Activated effector memory CD4-positive, alpha-beta T cell treated with anti-CD3 and anti-CD28 coated beads, Interleukin-2, amount 50 U/mL, for 16 hours (primary cell): ENCODE measurements around the gene GPRC5B.

Source experiments
- DNase-seq: peaks from one replicate; pipeline ENCODE4 v3.0.0-alpha.2; 2020

The GPRC5B gene

DNA sequence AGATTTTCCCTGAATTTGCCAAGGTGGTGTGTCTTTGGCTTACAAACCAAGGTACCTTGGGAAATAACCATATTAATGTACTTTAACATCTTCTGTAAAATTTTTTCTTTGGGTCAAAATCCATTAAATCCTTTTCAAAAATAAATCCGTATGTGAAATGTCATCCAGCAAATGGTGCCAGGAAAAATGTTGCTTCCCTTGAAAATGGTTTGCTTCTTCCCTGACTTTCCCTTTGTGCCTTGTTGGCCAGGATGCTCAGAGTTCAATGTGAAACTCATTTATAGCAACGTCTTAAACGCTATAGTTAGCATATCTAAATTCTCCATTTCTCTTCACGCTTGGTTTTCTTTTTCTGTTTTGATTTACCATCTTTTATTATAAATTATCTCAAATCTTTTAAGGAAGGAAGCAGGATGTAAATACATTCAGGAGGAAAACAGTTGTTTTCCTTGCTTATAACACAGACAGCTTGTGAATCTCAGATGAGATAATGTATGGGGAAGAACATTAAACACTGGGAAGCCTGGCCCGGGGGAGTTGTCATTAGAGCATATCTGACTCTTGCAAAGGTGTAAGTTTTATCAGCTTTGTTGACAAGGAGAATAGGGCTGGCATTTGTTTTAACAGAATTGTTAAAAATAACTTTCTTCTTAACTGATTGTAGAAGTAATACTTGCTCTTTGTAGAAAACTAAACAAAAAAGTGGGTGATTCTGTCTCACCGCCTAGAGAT is 42.1 kb downstream of the GPRC5B start:
- DNase-seq = no peak

- no peak for DNase-seq
Observed at GRCh38 chr16:19841184-19841583, 43.5 kb downstream of the GPRC5B start.

DNA sequence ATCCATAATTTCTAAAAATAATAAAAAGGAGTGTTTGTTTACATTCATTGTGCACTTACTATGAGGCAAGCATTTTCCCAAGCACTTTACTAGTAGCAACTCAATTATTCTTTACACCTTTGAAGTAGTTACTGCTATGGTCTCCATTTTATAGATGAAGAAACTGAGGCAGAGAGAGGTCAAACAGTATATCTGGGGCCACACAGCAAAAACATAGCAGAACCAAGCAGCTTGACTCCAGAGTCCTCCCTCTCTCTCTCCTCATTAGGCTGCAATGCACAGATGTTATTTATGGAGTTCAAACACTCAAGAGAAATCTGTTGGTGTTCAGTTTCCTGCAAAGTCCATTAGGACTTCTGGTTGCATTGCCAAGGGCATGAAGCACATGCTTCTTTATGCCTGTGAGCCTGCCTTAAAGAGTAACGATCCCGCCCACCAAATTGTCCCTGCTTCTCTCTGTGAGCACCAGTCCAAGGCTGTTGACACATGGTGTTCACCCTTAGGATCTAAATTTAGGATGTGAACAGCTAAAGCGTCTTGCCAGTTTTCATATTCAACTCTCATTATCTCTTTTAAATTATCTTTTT is 44.0 kb downstream of the GPRC5B start:
- no peak for DNase-seq

DNA sequence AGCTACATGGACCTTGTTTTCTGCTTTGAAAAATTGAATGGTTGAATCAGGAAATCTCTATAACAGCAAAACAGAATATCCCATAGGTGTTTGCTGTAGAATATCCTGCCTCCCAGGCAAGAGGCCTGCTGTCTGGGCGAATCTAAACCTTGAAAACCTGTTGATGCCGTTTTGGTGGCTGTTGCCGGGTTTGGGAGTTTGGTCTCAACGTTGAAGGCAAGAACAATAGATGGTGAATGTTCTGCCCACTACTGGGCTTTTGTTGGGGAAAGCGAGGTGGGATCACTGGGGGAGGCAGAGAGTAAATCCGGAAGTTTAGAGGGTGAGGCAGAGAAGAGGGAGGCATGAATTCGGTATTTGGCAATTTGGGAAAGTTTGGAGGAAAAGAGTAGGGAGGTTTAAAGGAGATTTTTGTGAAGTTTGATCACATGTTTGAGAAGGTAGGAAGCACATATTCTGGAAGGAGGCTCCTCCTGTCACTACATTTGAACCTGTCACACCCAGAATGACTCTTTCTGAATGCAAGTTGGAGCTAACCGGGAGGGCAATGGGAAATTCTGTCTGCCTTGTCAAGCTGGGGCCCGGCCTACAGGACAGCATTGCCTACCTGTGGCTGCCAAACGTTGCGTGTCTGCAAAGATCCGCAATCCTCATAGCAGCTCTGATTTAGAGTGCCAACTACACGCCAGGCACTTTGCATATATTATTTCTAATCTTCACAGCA is 46.5 kb downstream of the GPRC5B start:
- no peak for DNase-seq

GRCh38 chr16:19837331-19837980 is 47.2 kb downstream of the GPRC5B start:
- DNase-seq = no peak

DNA sequence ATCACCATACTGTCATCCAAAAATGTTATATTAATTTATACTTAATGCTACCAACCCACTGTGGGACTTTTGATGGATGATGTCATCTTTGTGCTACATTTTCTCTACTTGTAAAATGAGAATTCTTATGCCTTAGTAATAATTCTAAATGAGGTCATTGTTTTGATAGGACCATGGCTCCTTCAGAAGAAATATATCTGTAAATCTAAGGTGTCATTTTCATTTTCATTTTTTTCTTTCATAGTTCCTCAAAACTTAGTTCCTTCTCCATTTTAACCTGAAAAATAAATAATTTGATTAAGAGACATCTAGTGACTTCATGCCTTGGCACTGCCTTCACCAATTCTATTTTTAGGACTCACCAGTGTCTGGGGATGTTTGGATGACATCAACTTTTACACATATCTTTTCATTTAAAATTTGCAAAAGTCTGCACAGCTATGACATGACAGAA is 48.7 kb downstream of the GPRC5B start:
- no peak for DNase-seq

DNA sequence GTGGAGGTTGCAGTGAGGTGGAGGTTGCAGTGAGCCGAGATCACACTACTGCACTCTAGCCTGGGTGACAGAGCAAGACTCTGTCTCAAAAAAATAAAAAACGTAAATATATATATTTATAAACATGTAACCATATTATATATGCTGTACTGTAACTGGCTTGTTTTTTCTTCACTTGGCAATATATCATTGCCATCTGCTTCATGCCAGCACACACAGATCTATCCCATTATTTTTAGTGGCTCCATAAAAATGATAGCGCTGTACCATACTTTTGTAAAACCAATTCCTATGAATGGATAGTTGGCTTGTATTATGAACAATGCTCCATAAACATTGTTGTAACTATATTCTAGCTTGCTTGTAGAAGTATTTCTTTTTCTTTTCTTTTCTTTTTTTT is 49.5 kb downstream of the GPRC5B start:
- DNase-seq = no peak

DNA sequence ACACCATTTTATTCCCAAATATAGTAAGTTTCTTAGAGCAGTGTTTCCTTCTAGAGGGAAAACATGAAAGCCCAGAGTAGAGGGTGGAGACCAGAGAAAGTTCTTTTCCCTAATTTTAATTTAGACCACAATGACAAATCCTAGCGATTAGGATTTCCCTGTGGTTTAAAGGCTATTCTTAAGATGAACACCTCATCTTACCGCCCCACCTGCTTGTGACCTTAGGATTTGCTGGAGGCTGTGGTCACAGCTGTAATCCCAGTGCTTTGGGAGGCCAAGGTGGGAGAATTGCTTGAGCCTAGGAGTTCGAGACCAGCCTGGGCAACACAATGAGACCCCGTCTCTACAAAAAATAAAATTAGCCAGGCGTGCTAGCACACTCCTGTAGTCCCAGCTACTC is 51.1 kb downstream of the GPRC5B start:
- DNase-seq = no peak

DNA sequence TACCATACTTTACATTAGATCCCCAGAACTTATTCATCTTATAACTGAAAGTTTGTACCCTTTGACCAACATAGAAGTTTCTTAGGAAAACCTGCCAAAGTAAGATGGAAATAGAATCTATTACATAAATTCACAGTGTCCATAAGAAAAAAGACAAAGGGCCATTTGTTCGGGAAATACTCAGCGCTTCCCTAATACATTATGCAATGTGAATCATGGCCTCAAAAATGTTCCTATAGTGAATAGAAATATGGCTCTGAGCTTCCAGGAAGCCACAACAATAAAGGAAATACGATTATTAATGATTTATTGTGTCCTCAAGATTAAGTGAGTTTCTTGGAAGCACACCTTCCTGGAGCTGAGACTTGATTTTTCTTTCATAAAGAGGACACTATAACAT is 51.5 kb downstream of the GPRC5B start:
- no peak for DNase-seq

- DNase-seq = no peak
Observed at GRCh38 chr16:19831678-19832077, 53.0 kb downstream of the GPRC5B start.

- DNase-seq = no peak
Observed at GRCh38 chr16:19830902-19831560, 53.6 kb downstream of the GPRC5B start.

GRCh38 chr16:19829844-19830692 is 54.6 kb downstream of the GPRC5B start:
- DNase-seq = no peak

DNA sequence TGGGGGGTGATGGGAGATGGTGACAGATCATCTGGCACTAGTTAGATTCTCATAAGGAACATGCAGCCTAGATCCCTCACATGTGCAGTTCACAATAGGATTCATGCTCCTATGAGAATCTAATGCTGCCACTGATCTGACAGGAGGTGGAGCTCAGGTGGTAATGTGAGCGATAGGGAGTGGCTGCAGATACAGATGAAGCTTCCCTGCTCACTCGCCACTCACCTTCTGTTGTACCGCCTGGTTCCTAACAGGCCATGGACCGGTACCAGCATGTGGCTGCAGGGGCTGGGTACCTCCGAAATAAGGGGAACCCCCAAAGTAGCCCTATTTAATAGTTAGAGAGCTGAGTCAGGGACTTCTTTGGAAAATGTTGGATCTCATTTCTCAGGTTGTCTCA is 60.4 kb downstream of the GPRC5B start:
- no peak for DNase-seq

- DNase-seq = no peak
Observed at GRCh38 chr16:19823322-19823721, 61.3 kb downstream of the GPRC5B start.

GRCh38 chr16:19822533-19822932 is 62.1 kb downstream of the GPRC5B start:
- no peak for DNase-seq

- DNase-seq = no peak
Observed at GRCh38 chr16:19817875-19818274, 66.8 kb downstream of the GPRC5B start.

GRCh38 chr16:19817122-19817521 is 67.5 kb downstream of the GPRC5B start:
- DNase-seq = no peak

DNA sequence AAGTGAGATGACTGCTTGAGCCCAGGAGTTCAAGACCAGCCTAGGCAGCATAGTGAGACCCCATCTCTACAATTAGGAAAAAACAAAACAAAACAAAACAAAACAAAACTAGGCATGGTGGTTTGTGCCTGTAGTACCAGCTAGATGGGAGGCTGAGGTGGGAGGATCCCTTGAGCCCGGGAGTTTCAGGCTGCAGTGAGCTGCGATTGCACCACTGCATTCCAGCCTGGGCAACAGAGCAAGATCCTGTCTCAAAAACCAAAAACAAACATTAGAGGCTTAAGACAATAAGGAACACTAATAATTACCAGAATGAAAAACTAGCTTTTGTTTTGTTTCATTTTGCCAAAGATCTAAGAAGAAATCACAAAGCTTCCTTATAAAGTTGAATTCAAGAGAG is 69.2 kb downstream of the GPRC5B start:
- DNase-seq = no peak

- DNase-seq = no peak
Observed at GRCh38 chr16:19812986-19813385, 71.7 kb downstream of the GPRC5B start.

GRCh38 chr16:19810817-19811731 is 73.6 kb downstream of the GPRC5B start:
- no peak for DNase-seq

GRCh38 chr16:19809693-19810092 is 75.0 kb downstream of the GPRC5B start:
- DNase-seq = no peak
